H1 (cell line): Measurements from ENCODE around the gene CREG2. TPM values are rescaled to one million over a fixed set of nuclear protein-coding genes. Genes with fewer than 3 reads are reported as not detected.

Experiments used
- CHD2 ChIP-seq: IDR thresholded peaks from 2 replicates; pipeline ENCODE4 v1.6.1; 2012; ENCODE audit warnings: low read length, improper control_type of control experiment
- E2F6 ChIP-seq: IDR thresholded peaks from 2 replicates; pipeline ENCODE4 v1.6.1; 2012; ENCODE audit warnings: inconsistent platforms
- polyA plus RNA-seq, 7 experiments: library from polyadenylated mRNA; depleted of rRNA in 3 of 7; stranded (reverse) in 5 of 7; unstranded in 2 of 7; fragments of >200 nt in 5 of 7; fragments of 200-250 nt in 2 of 7; gene quantifications; 1 replicate in 5 of 7; 2 replicates in 1 of 7; 4 replicates in 1 of 7; pipeline versions ENCODE4 v1.2.1 to v1.2.3, GENCODE V29; 2011 to 2013; ENCODE audit warnings: missing spikeins in 2 of 7, mixed read lengths in 2 of 7
- total RNA-seq: library from RNA; stranded (reverse); fragmentation: NEBNext Ultra II Directional; extraction: Animal tissue kit (Norgen Biotek cat#: 25700); gene quantifications from 2 replicates; pipeline ENCODE4 v1.2.1, GENCODE V29; 2021

CREG2 gene
- total and polyA plus RNA-seq, 2 of the 8 experiments (the other 6 are each of a cell fraction or from before 2014, with no cell fraction given): 2.0 to 2.2 TPM

- TF ChIP-seq E2F6 (no peak), CHD2 (no peak)
These were observed 14.5 kb downstream of the CREG2 start (continued) for GRCh38 chr2:101372792-101373191.
